Keratinocyte (primary cell): Measurements from ENCODE around the gene KCNJ9. TPM values are rescaled to one million over a fixed set of nuclear protein-coding genes. Genes with fewer than 3 reads are reported as not detected.

ENCODE experiments used
- DNase-seq: peaks from one replicate; pipeline ENCODE4 v3.0.0-alpha.2; 2011; ENCODE audit warnings: low read depth, missing footprints, low spot score
- FAIRE-seq: peaks from 2 replicates; lab custom pipeline; 2011; peaks lifted over from hg19 to GRCh38; lab: Jason Lieb, UNC
- H2AFZ ChIP-seq: 2 replicates; pipeline ENCODE4 v1.6.0; 2012; ENCODE audit warnings: low read length, control low read depth, inconsistent platforms; ENCODE audit not compliant: control insufficient read depth
- H3K27ac ChIP-seq: 2 replicates; pipeline ENCODE4 v1.5.1; 2011; ENCODE audit warnings: low read length; ENCODE audit not compliant: control insufficient read depth, insufficient read depth
- H3K27me3 ChIP-seq: 3 replicates; pipeline ENCODE4 v1.6.0; 2011; ENCODE audit warnings: low read length; ENCODE audit not compliant: control insufficient read depth, insufficient read depth; ENCODE audit errors: extremely low read depth
- H3K36me3 ChIP-seq, 2 experiments: 2 replicates in 1 of 2; 3 replicates in 1 of 2; pipeline ENCODE4 v1.5.1; 2011; ENCODE audit warnings: low read length in 2 of 2, mild to moderate bottlenecking in 1 of 2; ENCODE audit not compliant: control insufficient read depth in 2 of 2, insufficient read depth in 2 of 2; ENCODE audit errors: extremely low read depth in 1 of 2
- H3K4me1 ChIP-seq: 3 replicates; pipeline ENCODE4 v1.5.1; 2011; ENCODE audit warnings: low read length; ENCODE audit not compliant: control insufficient read depth, insufficient read depth; ENCODE audit errors: extremely low read depth
- H3K4me2 ChIP-seq: 3 replicates; pipeline ENCODE4 v1.6.0; 2011; ENCODE audit warnings: low read depth, low read length; ENCODE audit not compliant: control insufficient read depth, insufficient read depth; ENCODE audit errors: extremely low read depth
- H3K4me3 ChIP-seq, 3 experiments: fragments of 200-600 bp in 1 of 3; sonication (generic) in 1 of 3; 2 replicates in 2 of 3; 3 replicates in 1 of 3; pipeline ENCODE4 v1.5.1; 2011 to 2016; ENCODE audit warnings: low read length in 3 of 3, mild to moderate bottlenecking in 3 of 3, control low read depth in 2 of 3, inconsistent platforms in 1 of 3, low read depth in 1 of 3, mixed read lengths in 1 of 3, mixed run types in 1 of 3, moderate library complexity in 1 of 3; ENCODE audit not compliant: control insufficient read depth in 2 of 3, insufficient read depth in 2 of 3; ENCODE audit errors: extremely low read depth in 1 of 3
- H3K79me2 ChIP-seq: 2 replicates; pipeline ENCODE4 v1.6.0; 2012; ENCODE audit warnings: low read length; ENCODE audit not compliant: control insufficient read depth, insufficient read depth
- H3K9ac ChIP-seq: 3 replicates; pipeline ENCODE4 v1.6.0; 2011; ENCODE audit warnings: low read length; ENCODE audit not compliant: control insufficient read depth, insufficient read depth; ENCODE audit errors: extremely low read depth
- H3K9me1 ChIP-seq: 3 replicates; pipeline ENCODE4 v1.6.0; 2011; ENCODE audit warnings: low read length; ENCODE audit not compliant: control insufficient read depth, insufficient read depth; ENCODE audit errors: extremely low read depth
- H3K9me3 ChIP-seq: 2 replicates; pipeline ENCODE4 v1.5.1; 2012; ENCODE audit warnings: low read depth, low read length; ENCODE audit not compliant: control insufficient read depth
- H4K20me1 ChIP-seq: 3 replicates; pipeline ENCODE4 v1.6.0; 2011; ENCODE audit warnings: low read length; ENCODE audit not compliant: control insufficient read depth, insufficient read depth; ENCODE audit errors: extremely low read depth
- EZH2 ChIP-seq: IDR thresholded peaks from one replicate; pipeline ENCODE4 v1.6.1; 2012; ENCODE audit warnings: inconsistent platforms, mild to moderate bottlenecking, low read length, moderate library complexity
- dilution Hi-C: fragments of 300-500 bp; cut with MboI; formaldehyde crosslinking; loops from one replicate; pipeline ENCODE4 v1.7.0; 2020; ENCODE audit warnings: low sequenced_read_pairs; ENCODE audit not compliant: extremely low pct_ligation_motif_present
- polyA plus RNA-seq, 5 experiments: library from polyadenylated mRNA; depleted of rRNA in 3 of 5; stranded (reverse) in 3 of 5; stranded (forward) in 1 of 5; unstranded in 1 of 5; fragments of >200 nt; gene quantifications; 1 replicate in 1 of 5; 2 replicates in 3 of 5; 3 replicates in 1 of 5; pipeline versions ENCODE4 v1.2.1 to v1.2.3, GENCODE V29; 2011 to 2012; ENCODE audit warnings: missing spikeins in 2 of 5, low read depth in 1 of 5, low replicate concordance in 1 of 5
- TF ChIP-seq, protein P1 (sequence below), 3 experiments: IDR thresholded peaks in 1 of 3; conservative IDR thresholded peaks in 1 of 3; optimal IDR thresholded peaks in 1 of 3; 2 replicates in 2 of 3; 3 replicates in 1 of 3; pipeline versions ENCODE3 to v1.5.1; 2011; ENCODE audit warnings: low read length in 3 of 3, mild to moderate bottlenecking in 3 of 3, moderate library complexity in 2 of 3, control low read depth in 1 of 3, inconsistent platforms in 1 of 3; ENCODE audit not compliant: insufficient read depth in 2 of 3; ENCODE audit errors: extremely low read depth in 1 of 3

Gene KCNJ9
- polyA plus RNA-seq, 1 donor (not counting 4 experiments of a cell fraction or from before 2014, with no cell fraction given): not detected

DNA sequence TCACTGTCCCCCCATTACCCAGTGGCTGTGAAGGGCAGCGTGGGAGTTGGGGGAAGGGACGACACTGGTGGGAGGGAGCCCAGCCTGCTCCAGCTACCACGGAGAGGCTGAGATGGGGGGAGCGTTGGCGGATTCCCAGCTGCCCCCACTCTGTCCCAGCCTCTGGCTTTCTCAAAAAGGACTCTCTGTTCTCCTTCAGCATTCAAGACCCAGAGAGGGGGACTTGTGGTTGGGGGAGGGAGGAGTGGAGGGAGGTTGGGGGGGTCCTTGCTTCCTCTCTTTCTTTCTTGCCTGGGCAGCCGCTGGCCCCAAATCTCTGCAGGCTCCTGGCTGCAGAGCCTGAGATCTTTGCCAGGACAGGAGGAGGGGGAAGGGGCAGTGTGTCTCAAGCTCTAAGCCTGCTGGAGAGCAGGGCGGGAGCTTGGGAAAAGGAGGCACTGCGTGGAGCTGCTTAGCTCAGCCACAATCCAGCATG, 36.4 kb downstream of the KCNJ9 start:
- no peak overlapping the region for H3K4me3 ChIP-seq
- no peak overlapping the region for H3K4me2 ChIP-seq
- no peak overlapping the region for H2AFZ ChIP-seq

DNA sequence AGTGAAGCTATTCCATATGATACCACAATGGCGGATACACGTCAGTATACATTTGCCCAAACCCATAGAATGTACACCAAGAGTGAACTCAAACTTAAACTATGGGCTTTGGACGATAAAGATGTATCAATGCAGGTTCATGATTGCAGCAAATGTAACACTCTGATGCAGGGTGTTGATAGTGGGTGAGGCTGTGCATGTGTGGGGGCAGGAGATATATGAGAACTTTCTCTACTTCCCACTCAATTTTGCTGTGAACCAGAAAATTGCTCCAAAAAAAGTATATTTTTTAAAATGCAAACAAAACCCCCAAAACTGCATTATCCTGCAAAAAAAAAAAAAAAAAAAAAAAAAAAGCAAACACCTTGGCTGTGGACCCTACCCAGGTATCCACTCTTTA, 37.6 kb downstream of the KCNJ9 start:
- H3K4me2 ChIP-seq: no peak overlapping the region
- H3K27ac ChIP-seq: no peak overlapping the region
- H3K9ac ChIP-seq: no peak overlapping the region
- H4K20me1 ChIP-seq: no peaks in the 10 kb centered on the region
- DNase-seq (no peak), FAIRE-seq (no peak)
- dilution Hi-C loops: no loop called here
- H3K4me3 ChIP-seq: no peak overlapping the region
- no peak overlapping the region for H2AFZ ChIP-seq
- no peaks in the 10 kb centered on the region for H3K79me2 ChIP-seq
- H3K27me3 ChIP-seq: no peaks in the 10 kb centered on the region
- peaks cover 14% of the 10 kb centered on the region for H3K4me1 ChIP-seq
- H3K9me1 ChIP-seq: no peaks in the 10 kb centered on the region
- no peaks in the 10 kb centered on the region for H3K36me3 ChIP-seq
- TF ChIP-seq, protein P1, sequence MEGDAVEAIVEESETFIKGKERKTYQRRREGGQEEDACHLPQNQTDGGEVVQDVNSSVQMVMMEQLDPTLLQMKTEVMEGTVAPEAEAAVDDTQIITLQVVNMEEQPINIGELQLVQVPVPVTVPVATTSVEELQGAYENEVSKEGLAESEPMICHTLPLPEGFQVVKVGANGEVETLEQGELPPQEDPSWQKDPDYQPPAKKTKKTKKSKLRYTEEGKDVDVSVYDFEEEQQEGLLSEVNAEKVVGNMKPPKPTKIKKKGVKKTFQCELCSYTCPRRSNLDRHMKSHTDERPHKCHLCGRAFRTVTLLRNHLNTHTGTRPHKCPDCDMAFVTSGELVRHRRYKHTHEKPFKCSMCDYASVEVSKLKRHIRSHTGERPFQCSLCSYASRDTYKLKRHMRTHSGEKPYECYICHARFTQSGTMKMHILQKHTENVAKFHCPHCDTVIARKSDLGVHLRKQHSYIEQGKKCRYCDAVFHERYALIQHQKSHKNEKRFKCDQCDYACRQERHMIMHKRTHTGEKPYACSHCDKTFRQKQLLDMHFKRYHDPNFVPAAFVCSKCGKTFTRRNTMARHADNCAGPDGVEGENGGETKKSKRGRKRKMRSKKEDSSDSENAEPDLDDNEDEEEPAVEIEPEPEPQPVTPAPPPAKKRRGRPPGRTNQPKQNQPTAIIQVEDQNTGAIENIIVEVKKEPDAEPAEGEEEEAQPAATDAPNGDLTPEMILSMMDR (optimal IDR thresholded peaks at IDR 0.05 in 1 of 3, IDR thresholded peaks at IDR 0.05 in 1 of 3, conservative IDR thresholded peaks at IDR 0.05 in 1 of 3; ENCODE audit: extremely low read depth in 1 of 3, insufficient read depth in 2 of 3, low read length in 3 of 3): no peak
- TF ChIP-seq EZH2: no peak
- H3K9me3 ChIP-seq: no peaks in the 10 kb centered on the region

More for the DNA sequence above, 36.4 kb downstream of the KCNJ9 start:
- FAIRE-seq (no peak), DNase-seq (no peak)
- dilution Hi-C loops: no loop called here
- no peak overlapping the region for H3K9ac ChIP-seq
- H3K27me3 ChIP-seq: no peaks in the 10 kb centered on the region
- peaks cover 13% of the 10 kb centered on the region for H3K4me1 ChIP-seq
- no peaks in the 10 kb centered on the region for H4K20me1 ChIP-seq
- no peak for TF ChIP-seq EZH2
- TF ChIP-seq, protein P1 (optimal IDR thresholded peaks at IDR 0.05 in 1 of 3, IDR thresholded peaks at IDR 0.05 in 1 of 3, conservative IDR thresholded peaks at IDR 0.05 in 1 of 3; ENCODE audit: extremely low read depth in 1 of 3, insufficient read depth in 2 of 3, low read length in 3 of 3): no peak
- H3K27ac ChIP-seq: no peak overlapping the region
- no peaks in the 10 kb centered on the region for H3K9me1 ChIP-seq
- no peaks in the 10 kb centered on the region for H3K79me2 ChIP-seq
- H3K36me3 ChIP-seq: no peaks in the 10 kb centered on the region
- no peaks in the 10 kb centered on the region for H3K9me3 ChIP-seq
